NCI-H2107 (cell line): ENCODE measurements around the gene SYT7.

Experiments
- DNase-seq: peaks from one replicate; lab custom pipeline; 2025; lab: John Stamatoyannopoulos, UW

Gene SYT7

GRCh38 chr11:61554172-61554988, 26.5 kb downstream of the SYT7 start:
- no peak for DNase-seq

GRCh38 chr11:61553373-61554171, 27.3 kb downstream of the SYT7 start:
- DNase-seq = no peak

- DNase-seq = no peak
These were observed 28.7 kb downstream of the SYT7 start for GRCh38 chr11:61552108-61552635.

- DNase-seq = no peak
These were observed 29.2 kb downstream of the SYT7 start for GRCh38 chr11:61551634-61552033.

GRCh38 chr11:61550665-61551227, 30.1 kb downstream of the SYT7 start:
- DNase-seq = no peak

GRCh38 chr11:61549662-61550568, 31.0 kb downstream of the SYT7 start:
- DNase-seq = no peak

- no peak for DNase-seq
These were observed 31.7 kb downstream of the SYT7 start for GRCh38 chr11:61549177-61549576.

GRCh38 chr11:61547246-61547645, 33.6 kb downstream of the SYT7 start:
- DNase-seq = no peak

GRCh38 chr11:61546663-61547062, 34.2 kb downstream of the SYT7 start:
- no peak for DNase-seq

GRCh38 chr11:61545921-61546320, 35.0 kb downstream of the SYT7 start:
- no peak for DNase-seq

GRCh38 chr11:61545341-61545740, 35.5 kb downstream of the SYT7 start:
- DNase-seq = no peak

GRCh38 chr11:61544466-61544865, 36.4 kb downstream of the SYT7 start:
- no peak for DNase-seq

GRCh38 chr11:61543606-61544306, 37.1 kb downstream of the SYT7 start:
- DNase-seq = no peak

GRCh38 chr11:61542705-61543104, 38.2 kb downstream of the SYT7 start:
- no peak for DNase-seq

- DNase-seq = no peak
These were observed 38.8 kb downstream of the SYT7 start for GRCh38 chr11:61542024-61542461.

- peak; percentile 12 for DNase-seq
These were observed 39.3 kb downstream of the SYT7 start for GRCh38 chr11:61541598-61541997.

- no peak for DNase-seq
These were observed 40.3 kb downstream of the SYT7 start for GRCh38 chr11:61540528-61540927.

GRCh38 chr11:61539831-61540357, 41.0 kb downstream of the SYT7 start:
- DNase-seq = no peak

- no peak for DNase-seq
These were observed 41.9 kb downstream of the SYT7 start for GRCh38 chr11:61539006-61539405.

GRCh38 chr11:61538636-61538961, 42.3 kb downstream of the SYT7 start:
- no peak for DNase-seq

GRCh38 chr11:61537326-61537725, 43.5 kb downstream of the SYT7 start:
- no peak for DNase-seq
